ENCODE results near the gene APOL3.

APOL3 gene

DNA sequence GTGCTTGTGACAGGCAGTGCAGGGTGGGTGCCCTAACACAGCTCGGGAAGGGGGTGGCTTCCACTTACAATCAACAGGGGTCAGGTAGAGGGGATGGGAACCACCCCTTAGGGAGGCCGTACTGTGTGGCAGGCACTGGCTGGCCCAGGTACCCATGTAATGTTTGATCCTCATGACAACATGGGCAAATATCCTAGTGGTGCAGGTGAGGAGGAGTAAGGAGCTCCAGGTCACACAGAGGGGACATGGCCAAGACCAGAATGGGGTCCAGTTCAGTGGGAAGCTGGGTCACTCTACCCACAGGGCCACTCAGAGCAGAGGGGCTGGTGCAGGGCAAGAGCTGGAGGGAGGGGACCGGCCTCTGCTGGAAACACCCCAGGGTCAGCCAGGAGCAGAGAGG, 38.0 kb upstream of the APOL3 start:
- no peaks in the 10 kb centered on the region for H3K9me3 ChIP-seq
- peaks cover 0 to 4% of the 10 kb centered on the region in 2 donors for H3K27me3 ChIP-seq
- H3K4me1 ChIP-seq: peaks cover 0 to 6% (median 0%) of the 10 kb centered on the region in 4 donors
- intact Hi-C loops (cut with DNase I; ENCODE audit: low total_unique reads): no loop called here
- H3K4me3 ChIP-seq: no peak overlapping the region
- DNase-seq: no peak
- TF ChIP-seq, protein P1, sequence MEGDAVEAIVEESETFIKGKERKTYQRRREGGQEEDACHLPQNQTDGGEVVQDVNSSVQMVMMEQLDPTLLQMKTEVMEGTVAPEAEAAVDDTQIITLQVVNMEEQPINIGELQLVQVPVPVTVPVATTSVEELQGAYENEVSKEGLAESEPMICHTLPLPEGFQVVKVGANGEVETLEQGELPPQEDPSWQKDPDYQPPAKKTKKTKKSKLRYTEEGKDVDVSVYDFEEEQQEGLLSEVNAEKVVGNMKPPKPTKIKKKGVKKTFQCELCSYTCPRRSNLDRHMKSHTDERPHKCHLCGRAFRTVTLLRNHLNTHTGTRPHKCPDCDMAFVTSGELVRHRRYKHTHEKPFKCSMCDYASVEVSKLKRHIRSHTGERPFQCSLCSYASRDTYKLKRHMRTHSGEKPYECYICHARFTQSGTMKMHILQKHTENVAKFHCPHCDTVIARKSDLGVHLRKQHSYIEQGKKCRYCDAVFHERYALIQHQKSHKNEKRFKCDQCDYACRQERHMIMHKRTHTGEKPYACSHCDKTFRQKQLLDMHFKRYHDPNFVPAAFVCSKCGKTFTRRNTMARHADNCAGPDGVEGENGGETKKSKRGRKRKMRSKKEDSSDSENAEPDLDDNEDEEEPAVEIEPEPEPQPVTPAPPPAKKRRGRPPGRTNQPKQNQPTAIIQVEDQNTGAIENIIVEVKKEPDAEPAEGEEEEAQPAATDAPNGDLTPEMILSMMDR (IDR thresholded peaks at IDR 0.05): no peak
- H3K36me3 ChIP-seq: no peaks in the 10 kb centered on the region
- no peak overlapping the region for H3K27ac ChIP-seq

DNA sequence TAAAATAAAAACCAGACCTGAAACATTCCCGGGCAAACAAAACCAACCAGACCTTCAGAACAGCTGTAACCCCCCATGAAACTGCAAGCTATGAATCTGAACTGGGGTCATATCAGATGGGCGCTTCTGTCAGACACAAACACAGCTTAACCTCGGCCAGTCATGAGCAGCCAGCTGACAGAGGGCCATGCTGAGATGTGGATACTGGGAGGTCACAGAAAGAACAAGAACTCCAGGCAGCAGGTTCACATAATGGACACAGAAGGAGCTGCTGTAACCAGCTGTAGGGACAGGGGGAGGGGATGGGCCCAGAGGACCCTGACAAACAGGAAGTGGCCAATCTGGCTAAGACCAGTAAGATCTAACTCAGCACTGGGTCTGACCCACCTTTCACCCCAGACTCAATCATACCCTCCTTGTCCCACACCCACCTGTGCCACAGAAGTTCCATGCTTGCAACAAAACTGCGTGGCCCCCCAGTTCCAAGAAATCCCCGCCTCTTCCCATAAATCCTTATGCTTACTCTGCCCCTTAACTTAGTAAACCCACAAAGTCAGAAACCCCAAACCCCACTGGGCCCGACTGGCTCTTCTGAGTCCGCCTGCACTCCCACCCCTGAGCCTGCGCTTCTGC, 37.1 kb upstream of the APOL3 start:
- H3K4me3 ChIP-seq: no peak overlapping the region
- TF ChIP-seq, protein P1 (IDR thresholded peaks at IDR 0.05): no peak
- H3K27ac ChIP-seq: no peak overlapping the region
- H3K4me1 ChIP-seq: peaks cover 0 to 6% (median 0%) of the 10 kb centered on the region in 4 donors
- no peaks in the 10 kb centered on the region for H3K9me3 ChIP-seq
- no peaks in the 10 kb centered on the region for H3K36me3 ChIP-seq
- intact Hi-C loops (cut with DNase I; ENCODE audit: low total_unique reads): no loop called here
- no peak for DNase-seq
- H3K27me3 ChIP-seq: peaks cover 0 to 4% of the 10 kb centered on the region in 2 donors

DNA sequence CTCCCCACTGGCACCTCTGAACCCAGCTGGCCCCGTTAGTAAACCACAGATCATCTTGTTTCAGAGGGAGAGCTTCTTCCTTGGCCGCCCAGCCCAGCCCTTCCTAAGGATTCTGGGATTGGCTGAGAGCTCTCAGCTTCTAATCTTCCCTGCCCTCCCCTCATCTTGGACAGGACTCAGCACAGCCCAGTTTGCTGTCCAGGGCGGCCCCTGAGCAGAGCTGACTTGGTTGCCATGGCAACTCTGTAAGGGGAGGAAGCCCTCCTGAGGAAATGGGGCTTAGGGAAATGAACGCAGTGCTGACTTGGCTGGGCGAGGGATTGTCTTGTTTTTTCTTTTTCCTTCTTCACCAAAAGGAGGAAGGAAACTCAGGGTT, 36.5 kb upstream of the APOL3 start:
- no peak overlapping the region for H3K27ac ChIP-seq
- peaks cover 0 to 4% of the 10 kb centered on the region in 2 donors for H3K27me3 ChIP-seq
- TF ChIP-seq, protein P1 (IDR thresholded peaks at IDR 0.05): no peak
- no peaks in the 10 kb centered on the region for H3K9me3 ChIP-seq
- DNase-seq: peak in 1 of 2 donors; percentile 62
- H3K4me3 ChIP-seq: no peak overlapping the region
- H3K36me3 ChIP-seq: no peaks in the 10 kb centered on the region
- intact Hi-C loops (cut with DNase I; ENCODE audit: low total_unique reads): no loop called here
- H3K4me1 ChIP-seq: peaks cover 0 to 6% (median 0%) of the 10 kb centered on the region in 4 donors

DNA sequence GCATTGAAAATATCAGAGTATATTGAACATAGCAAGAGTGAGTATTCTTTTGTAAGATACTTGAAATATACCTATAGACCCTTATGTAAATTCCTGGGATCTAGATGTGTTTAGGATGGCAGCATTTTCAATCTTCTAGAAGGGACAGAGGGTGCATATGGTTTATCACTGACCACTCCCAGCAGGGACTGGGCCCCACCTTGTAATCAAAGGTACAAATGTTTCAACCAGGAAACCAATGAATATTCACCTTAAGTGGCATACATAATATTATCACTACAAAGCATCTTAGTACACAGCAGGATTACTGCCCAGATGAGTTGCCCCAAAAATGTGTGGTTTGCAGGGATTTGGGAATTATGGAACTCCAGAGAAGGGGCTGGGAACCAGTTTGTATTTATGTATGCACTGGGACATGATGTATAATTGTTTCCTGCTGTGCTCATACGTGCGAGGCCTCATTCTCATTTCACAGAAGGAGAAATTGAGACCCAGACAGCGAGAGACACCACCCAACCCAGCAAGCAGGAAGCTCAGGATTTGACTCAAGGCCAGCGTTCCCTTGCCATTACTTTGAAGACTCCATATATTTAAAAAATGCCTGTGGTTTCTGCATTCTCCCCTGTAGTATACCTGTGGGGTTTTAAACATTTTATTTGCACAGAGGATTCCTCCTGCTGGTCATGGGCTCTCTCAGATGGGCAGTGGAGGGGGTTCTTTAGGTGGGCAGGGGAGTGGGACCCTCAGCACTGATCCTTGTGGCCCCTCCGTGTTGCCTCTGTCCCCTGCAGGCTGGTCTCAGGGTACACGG, 35.9 kb upstream of the APOL3 start:
- intact Hi-C loops (cut with DNase I; ENCODE audit: low total_unique reads): no loop called here
- peaks cover 0 to 8% (median under 1%) of the 10 kb centered on the region in 4 donors for H3K4me1 ChIP-seq
- no peak overlapping the region for H3K4me3 ChIP-seq
- H3K27me3 ChIP-seq: peaks cover 0 to 4% of the 10 kb centered on the region in 2 donors
- no peak overlapping the region for H3K27ac ChIP-seq
- H3K9me3 ChIP-seq: no peaks in the 10 kb centered on the region
- TF ChIP-seq, protein P1 (IDR thresholded peaks at IDR 0.05): no peak
- H3K36me3 ChIP-seq: no peaks in the 10 kb centered on the region
- DNase-seq: no peak

DNA sequence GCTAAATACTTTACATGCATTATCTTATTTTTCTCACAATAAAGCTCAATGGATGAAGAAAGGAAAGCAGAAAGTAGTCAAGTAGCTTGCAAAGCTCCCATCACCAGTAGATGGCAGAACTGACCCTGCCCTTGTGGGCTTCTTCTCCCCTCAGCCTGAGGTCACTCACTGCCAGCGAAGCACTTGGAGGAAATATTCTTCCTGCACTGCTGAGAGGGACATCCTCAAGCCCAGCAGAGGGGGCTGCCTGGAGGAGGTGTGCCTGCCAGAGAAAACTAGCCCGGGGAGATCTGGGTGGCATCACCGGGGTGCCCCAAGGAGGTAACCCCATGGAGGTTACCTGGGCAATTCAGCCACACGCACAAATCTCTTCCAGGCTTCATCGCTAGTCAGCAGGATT, 34.4 kb upstream of the APOL3 start:
- Histone ChIP-seq H3K9me3 (no peaks in the 10 kb centered on the region), H3K4me3 (no peak overlapping the region), H3K27me3 (peaks cover 0 to 4% of the 10 kb centered on the region in 2 donors), H3K27ac (no peak overlapping the region), H3K36me3 (no peaks in the 10 kb centered on the region), H3K4me1 (peaks cover 0 to 12% (median 4%) of the 10 kb centered on the region in 4 donors)
- intact Hi-C loops (cut with DNase I; ENCODE audit: low total_unique reads): no loop called here
- TF ChIP-seq, protein P1 (IDR thresholded peaks at IDR 0.05): peak; percentile 66 to 71
- DNase-seq: peak in 1 of 2 donors; percentile 57

Data from tibial artery (tissue), 4 donors.